Kasumi-1 (cell line): ENCODE data around the gene GALNT9.
"Not testable (repeated sequence)": the region's sequence is repeated elsewhere in the genome, so short reads cannot be mapped to it uniquely, and the experiment has no call there.

Experiments
- DNase-seq, 2 experiments: peaks; one replicate each; lab custom pipeline; 2025; lab: John Stamatoyannopoulos, UW

GALNT9 gene

DNA sequence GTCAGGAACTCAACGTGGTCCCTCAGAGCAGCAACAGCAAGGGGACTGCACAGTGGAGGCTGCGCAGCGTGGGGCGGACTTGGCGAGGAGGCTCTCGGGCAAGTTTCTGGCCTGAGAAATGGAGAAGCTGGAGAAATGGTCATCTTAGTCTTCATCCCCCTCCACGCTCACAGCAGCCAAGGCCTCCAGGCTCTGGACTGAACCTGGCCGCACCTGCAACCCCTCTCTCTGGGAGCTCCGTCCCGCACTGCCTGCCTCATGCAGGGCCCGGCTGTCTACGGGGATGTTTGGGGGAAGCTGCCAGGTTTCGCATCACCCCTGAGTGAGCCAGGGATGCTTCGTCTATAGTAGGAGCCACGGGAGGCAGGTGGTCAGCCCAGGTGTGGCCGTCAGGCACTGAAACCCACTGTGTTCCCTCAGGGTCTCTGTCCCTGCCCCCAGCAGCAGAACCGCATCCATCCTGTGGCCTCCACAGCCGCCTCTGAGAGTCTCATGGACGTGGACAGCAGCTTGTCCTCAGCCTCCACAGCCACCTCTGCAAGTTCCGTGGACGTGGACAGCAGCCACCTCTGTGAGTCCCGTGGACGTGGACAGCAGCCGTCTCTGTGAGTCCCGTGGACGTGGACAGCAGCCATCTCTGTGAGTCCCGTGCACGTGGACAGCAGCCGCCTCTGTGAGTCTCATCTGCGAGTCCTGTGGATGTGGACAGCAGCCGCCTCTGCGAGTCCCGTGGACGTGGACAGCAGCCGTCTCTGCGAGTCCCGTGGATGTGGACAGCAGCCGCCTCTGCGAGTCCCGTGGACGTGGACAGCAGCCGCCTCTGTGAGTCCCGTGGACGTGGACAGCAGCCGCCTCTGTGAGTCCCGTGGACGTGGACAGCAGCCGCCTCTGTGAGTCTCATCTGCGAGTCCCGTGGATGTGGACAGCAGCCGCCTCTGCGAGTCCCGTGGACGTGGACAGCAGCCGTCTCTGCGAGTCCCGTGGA, 29.1 kb upstream of the GALNT9 start:
- not testable (repeated sequence) for DNase-seq

GRCh38 chr12:132357623-132358186, 28.3 kb upstream of the GALNT9 start:
- DNase-seq: no peak

DNA sequence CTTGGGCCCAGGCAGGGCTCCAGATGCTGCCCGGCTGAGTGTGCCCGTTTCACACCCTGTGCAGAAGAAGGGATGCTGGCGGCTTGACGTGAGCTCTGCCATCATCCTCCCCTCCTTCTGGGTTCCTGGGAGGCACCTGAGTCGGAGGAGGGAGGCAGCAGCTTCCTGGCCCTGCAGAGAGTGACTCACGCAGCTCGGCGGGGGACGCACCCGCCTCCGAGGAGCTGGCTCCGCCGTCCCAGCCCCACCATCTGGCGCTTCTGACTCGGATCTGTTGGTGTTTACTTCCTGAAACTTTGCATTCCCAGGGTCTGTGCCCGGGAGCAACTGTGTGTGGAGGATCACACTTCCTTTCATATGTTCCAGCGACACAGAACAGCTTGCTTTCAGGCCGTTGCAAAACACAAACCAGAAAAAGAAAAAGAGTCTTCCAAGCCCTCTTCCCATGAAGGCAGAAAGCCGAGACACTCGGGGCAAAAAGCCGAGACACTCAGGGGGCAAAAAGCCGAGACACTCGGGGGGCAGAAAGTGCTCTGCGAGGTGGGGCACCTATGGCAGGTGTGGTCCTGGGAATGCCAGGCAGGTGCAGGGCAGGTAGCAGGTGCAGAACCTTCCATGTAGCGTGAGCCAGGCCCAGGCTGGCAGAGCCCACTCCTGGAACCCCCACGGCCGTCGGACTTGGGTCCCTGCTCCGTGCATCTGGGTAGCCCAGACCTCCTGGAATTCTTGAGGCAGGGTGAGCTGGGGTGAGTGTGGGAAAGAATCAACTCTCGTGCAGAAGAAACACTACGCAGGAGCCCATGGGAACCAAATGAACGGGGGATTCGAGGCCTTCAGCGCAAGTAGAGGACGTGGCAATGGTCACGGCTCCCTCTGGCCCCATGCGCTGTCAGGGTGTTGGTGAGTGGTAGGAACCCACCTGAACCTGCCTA, 27.6 kb upstream of the GALNT9 start:
- peak; percentile 91 for DNase-seq

- peak in 1 of 2 experiments; percentile 11 for DNase-seq
Observed at GRCh38 chr12:132355742-132356681, 26.6 kb upstream of the GALNT9 start.

DNA sequence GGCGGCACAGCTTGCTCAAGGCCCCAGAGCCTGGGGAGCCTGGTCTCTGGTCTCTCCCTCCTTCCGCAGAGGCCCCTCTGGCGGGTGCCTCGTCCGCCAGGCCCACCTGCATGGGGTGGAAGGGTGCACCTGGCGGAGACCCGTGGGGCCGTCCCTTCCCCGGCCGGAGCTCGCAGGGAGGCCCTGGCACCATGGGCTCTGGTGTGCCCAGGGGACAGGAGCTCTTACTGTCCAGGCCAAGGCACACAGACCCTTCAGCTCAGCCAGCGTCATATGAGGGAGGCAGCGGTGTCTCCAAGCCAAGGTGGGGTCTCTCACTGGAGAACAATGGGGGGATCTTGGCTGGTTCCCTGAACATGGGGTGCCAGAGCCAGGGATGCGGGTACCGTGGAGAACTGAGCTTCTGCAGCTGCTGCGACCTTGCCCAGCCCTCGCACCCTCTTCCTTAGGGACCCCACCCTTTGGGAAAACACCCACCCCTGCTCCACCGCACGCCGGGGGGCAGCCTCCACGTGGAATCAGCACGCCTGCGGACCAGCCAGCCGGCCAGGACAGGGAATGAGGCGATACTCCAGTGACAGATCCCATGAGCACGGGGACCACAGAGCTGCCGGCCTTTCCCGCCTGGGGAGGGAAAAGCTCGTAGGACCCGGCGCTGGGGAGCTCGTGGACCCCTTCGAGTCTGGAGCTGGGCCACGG, 25.7 kb upstream of the GALNT9 start:
- no peak for DNase-seq

DNA sequence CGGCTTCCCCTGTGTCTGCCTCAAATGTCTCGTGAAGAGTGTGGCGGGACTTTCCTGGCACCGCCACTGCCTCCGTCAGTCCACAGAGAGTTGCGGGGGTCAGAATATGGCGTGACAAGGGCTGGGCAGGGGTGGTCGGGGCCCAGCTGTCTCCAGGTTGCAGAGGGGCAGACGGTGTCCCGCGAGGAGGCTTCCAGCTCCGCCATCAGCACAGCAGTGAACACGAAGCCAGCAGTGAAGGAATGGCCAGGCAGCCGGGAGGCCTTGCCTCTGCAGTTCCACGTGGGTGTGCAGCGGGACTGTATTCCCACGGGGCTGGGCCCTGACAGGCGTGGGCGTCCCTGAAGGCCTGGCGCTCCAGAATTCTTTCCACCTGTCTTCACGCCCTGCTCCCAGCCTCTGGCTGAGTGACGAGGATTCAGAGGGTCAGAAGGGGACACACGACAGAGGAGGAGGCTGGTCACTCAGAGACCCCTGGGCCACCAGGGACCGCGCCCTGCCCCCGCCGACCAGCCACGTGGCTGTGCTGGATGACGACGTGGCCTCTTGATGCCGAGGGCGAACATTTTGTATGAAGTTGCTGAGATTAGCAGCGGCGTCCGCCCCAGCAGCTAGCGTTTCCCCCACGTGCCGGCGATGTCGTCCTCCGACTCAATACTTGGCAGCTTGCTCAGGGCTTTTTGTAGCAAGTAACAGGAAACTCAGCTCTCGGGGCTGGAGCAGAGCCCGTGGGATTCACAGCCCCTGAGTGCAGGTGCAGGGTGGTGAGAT, 25.0 kb upstream of the GALNT9 start:
- no peak for DNase-seq

GRCh38 chr12:132353811-132354210, 24.4 kb upstream of the GALNT9 start:
- no peak for DNase-seq

- no peak for DNase-seq
Observed at GRCh38 chr12:132352896-132353800, 23.8 kb upstream of the GALNT9 start.

- DNase-seq: no peak
Observed at GRCh38 chr12:132351751-132352495, 22.5 kb upstream of the GALNT9 start.

- no peak for DNase-seq
Observed at GRCh38 chr12:132349501-132350131, 20.2 kb upstream of the GALNT9 start.

GRCh38 chr12:132348176-132348575, 18.8 kb upstream of the GALNT9 start:
- no peak for DNase-seq

DNA sequence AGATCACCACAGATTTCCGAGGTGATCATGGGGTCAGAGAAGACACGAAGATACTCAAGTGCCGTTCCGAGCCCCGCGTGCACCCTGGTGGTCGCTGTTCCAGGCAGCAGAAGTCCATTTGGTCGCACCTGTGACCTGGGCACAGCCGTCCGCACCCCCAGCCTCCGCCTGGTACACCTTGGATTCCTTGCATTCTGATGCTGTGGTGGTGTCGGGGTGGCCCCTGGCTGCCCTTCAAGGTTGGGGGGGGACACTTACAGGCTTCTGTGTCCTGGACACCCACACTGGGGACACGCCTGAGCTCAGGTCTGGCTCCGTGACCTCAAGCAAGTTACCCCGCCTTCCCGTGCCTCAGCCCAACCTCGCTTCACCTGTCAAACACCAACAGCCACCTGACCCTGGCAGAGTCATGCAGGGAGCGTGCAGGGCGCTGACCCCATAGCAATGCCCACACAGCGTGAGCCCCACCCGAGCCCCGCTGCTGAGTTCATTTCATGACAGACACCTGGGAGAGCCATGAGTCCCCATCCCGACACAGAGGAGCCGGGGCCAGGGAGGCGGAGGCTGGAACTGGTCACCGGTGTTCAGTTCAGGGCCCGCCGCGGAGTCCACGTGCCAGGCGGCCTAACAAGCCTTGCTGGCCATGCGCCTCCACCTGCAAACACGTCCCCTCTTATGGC, 17.9 kb upstream of the GALNT9 start:
- DNase-seq: no peak

- DNase-seq: no peak
Observed at GRCh38 chr12:132346471-132347175, 17.2 kb upstream of the GALNT9 start.

DNA sequence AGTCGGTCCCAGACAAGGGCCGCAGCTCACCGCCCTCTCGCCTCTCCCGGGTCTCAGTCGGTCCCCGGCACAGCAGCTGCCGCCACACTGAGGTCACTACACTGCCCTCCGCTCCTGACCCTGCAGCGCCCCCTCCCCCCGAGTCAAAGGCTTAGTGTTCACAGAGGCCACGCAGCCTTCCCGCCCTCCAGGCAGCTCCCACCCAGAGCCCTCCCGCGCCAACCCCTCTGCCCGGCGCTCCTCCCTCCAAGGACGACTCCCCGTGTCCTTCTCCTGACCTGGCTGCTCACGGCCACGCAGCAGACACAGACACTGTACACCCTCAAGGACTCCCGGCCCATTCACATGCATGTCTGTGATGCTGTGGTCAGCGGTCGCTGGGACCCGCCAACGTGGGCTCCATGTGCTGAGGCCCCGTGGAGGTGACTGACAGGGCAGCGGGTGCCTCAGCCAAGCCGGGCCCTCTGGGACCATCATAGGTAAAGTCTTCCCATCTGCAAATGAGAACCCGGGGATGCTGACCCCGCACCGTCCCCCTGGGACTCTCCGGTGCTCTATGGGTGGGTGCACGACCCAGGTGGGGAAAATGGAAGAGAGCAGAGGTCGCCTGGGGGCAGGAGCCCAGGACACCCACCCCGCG, 16.3 kb upstream of the GALNT9 start:
- DNase-seq: no peak

GRCh38 chr12:132345126-132345525, 15.7 kb upstream of the GALNT9 start:
- DNase-seq: no peak

DNA sequence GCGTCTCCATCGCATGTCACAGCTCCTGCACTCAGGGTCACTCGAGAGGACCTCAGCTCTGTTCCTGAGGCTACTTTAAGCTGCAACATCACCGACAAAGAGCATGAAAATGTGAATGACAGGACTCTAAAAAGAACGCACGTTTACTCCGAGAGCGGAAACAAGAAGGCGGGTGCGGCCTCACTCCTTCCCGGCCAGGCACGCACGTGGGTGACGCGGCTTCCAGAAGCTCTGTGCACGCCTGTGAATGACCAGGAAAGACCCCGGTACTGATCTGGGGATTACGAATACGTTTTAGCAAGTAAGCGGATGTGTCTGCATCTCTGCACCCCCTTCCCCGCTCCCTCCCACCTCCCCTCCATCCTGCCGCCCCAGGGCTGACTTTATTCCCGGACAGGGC, 15.2 kb upstream of the GALNT9 start:
- DNase-seq: no peak
